ENCODE measurements around the gene MTHFR.
A peak's percentile ranks its signal among the peaks of the same experiment; 100 is the strongest.
"Not testable (repeated sequence)": the region's sequence is repeated elsewhere in the genome, so short reads cannot be mapped to it uniquely, and the experiment has no call there.

The MTHFR gene

GRCh38 chr1:11831945-11832725 is 26.4 kb upstream of the MTHFR start:
- no peak for DNase-seq

DNA sequence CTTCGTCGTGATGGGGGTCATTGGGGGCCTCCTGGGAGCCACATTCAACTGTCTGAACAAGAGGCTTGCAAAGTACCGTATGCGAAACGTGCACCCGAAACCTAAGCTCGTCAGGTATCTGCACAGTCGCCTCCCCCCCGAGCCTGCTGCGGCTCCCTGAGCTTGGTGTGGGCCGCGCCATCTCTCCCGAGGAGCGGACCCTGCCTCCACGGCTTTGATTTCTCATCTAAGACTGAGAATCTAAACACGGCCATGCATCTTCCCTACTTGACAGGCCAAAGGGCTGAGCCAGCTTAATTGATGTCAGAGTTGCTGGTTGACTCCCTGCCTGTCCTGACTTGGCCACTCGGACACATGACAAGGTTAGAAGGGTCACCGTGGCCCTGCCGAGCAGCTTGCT is 22.7 kb upstream of the MTHFR start:
- DNase-seq = no peak

DNA sequence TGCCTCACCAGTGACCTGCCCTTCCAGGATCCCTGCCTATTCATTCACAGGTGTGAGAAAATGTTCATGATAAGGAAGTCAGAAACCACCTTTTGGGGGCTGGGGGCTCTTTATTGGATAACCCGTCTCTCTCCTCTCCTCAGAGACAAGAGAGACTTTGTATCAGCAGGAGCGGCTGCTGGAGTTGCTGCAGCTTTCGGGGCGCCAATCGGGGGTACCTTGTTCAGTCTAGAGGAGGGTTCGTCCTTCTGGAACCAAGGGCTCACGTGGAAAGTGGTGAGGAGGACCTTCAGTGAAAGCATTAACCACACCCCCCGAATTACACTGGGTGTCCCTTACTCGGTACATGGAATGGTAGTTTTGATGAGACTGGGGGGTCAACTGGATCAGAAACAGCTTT is 21.2 kb upstream of the MTHFR start:
- DNase-seq = no peak

- no peak for DNase-seq
These were observed 19.4 kb upstream of the MTHFR start for GRCh38 chr1:11825131-11825530.

GRCh38 chr1:11823366-11824137 is 17.8 kb upstream of the MTHFR start:
- DNase-seq = no peak

DNA sequence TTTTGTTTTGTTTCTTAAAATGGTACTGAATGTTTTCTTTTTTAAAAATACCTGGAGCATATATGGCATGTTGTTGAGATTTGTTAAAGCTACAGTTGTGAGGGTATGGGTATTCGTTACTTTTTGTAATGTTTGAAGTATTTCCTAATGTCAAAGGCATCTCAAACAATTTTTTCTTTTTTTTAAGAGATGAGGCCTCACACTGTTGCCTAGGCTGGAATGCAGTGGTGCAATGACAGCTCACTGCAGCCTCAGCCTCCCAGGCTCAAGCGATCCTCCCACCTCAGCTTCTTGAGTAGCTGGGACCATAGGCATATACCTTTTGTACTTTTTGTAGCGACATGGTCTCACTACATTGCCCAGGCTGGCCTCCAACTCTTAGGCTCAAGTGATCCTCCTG is 16.3 kb upstream of the MTHFR start:
- DNase-seq = no peak

- DNase-seq = no peak
These were observed 11.4 kb upstream of the MTHFR start for GRCh38 chr1:11817192-11817591.

GRCh38 chr1:11813021-11813420 is 7.3 kb upstream of the MTHFR start:
- DNase-seq = no peak

DNA sequence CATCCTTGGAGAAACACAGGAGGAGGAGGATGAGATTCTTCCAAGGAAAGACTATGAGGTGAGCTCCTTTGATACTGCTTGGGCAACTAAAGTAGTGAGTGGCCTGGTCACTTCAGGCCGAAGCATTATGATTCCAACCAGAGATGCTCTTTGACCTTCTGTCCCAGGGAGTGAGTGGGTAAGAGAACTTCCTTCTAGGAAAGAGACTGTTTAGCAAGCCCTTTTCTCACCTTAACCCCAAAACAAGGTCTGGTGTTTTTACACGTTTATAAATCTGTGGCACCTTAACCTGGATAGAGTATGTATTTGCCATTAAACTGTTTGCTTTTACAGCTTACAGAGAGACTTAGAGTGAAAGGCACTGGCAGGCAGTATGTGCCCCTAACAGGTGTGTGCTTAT is 1.4 kb upstream of the MTHFR start:
- DNase-seq = no peak

GRCh38 chr1:11806307-11806936 is 658 bp upstream of the MTHFR start:
- DNase-seq = peak; percentile 25 to 58

DNA sequence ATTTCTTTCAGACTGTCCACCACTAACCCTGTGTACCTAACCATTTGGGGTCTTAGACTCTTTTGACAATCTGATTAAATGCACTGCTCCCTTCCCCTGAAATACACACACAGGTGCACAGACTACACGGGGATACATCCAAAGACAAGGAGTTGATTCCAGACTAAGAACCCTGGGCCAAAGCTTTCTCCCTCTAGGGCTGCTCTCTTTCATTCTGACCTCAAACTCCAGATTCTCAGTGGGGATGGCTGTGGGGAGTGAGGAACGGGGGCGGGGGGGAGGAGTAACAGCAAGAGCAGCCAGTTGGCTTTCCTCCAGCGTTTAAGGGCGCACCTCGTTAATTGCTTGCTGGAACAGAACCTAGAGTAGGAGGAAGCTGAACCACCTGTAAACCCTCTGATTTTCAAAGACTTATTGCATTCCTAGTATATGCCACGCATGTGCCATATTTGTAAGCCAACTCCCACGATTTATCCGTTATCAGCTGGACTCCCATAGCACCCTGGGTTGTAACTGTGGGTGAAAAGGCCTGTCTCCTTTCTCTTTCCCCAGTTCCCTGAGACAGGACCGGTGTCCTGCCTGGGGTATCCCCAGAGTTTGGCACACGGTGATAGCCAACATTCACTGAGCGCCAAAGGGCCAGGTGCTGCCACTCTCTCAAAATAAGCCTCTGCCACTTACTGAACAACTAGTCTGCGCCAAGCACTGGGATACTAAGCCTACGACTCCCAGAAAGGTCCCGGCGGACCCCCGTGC is 920 bp downstream of the MTHFR start:
- DNase-seq = peak; percentile 18 to 42

DNA sequence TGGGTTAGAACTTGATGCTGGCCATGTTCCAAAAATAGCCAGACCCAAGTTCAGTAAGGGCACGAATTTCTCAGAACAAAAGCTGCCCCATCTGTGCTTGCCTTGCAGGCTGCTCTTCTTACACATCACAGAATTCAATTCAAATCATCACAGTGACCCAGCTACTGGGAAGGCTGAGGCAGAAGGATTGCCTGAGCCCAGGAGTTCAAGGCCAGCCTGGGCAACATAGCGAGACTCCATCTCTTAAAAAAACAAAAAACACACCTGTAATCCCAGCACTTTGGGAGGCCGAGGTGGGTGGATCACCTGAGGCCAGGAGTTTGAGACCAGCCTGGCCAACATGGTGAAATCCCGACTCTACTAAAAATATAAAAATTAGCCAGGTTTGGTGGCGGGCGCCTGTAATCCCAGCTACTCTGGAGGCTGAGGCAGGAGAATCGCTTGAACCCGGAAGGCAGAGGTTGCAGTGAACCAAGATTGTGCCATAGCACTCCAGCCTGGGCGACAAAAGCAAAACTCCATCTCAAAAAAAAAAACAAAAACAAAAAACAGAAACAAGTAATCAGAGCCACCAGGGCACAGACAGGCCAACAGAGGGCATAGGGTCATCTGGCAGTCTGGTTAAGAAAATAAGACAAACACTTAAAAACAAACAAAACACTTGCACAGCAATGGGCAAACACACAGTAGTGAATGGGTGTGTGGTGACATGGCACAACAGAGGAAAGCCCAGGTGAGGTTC is 1.7 kb downstream of the MTHFR start:
- not testable (repeated sequence) for DNase-seq

- DNase-seq = peak; percentile 64 to 66
These were observed 2.5 kb downstream of the MTHFR start for GRCh38 chr1:11802973-11803885.

- peak; percentile 37 to 40 for DNase-seq
These were observed 3.2 kb downstream of the MTHFR start for GRCh38 chr1:11802616-11802972.

DNA sequence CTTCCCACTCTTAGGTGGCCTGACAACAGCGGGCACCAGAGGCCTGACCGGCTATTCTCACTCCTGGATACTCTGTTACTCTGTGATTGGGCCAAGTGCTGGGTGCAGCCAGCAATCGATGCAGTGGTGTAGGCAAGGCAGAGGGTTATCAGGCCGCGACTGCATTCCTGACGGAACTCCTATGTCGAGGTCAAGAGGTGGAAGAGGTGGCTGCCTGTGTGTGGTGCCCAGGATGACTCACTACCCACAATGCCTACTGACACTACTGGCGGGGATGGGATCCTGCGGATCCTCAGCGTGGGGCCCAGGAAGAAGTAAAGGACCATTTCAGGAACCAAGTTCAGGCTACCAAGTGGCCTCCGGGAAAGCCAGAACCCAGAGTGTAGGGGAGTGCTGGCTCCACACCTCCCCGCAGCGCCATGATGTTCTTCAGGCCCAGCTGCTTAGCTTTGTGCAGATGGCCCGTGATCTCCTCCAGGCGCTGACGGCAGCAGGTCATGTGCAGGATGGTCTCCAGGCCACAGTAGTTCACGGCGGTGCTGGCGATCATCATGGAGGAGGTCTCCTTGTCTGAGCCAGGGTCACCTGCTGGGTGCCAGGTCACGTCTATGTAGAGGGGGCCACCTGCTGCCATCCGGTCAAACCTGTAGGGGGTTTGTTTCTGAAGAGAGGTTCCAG is 4.9 kb downstream of the MTHFR start:
- no peak for DNase-seq

GRCh38 chr1:11800391-11800755 is 5.4 kb downstream of the MTHFR start:
- DNase-seq = no peak

DNA sequence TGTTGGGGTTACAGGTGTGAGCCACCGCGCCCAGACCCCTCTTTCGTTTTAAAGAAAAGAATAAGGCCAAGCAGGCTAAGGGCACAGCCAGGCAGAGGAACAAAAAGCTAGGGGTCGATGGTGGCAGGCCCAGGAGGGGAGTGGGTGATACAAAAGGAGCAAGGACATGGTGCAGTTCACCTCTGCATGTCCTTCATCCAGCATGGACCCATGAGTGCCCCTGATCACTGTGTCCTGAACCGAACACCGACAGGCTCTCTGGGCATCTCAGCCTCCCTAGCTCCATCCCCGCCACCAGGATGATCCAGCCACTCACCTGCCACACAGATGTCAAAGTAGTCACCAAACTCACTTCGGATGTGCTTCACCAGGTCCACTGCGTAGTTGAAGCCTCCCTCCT is 5.9 kb downstream of the MTHFR start:
- DNase-seq = no peak

DNA sequence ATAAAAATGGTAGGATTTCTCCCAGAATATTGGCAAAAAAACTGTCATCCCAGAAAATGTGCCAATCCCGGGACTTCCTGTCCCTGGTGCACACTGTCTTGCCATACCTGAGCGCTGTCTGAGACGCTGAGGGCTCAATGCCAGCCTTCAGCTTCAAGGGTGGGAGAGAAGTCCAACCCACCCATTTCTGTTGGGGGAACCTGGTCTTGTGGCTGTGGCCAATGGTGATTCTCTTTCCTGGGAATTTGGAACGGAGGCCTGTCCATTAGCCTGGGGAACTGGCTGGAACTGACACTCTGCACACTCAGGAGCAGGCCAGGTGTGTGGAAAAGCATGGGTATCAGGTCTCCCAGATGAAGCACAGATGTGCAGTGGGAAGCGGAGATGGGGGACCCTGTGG is 6.7 kb downstream of the MTHFR start:
- no peak for DNase-seq

GRCh38 chr1:11797525-11798216 is 8.1 kb downstream of the MTHFR start:
- no peak for DNase-seq

All from inflammatory macrophage treated with lipopolysaccharide for 1 hour (primary cell).